Astrocyte (in vitro differentiated cells and primary cell): ENCODE measurements around the gene LGALS3. TPM values are rescaled to one million over a fixed set of nuclear protein-coding genes. Genes with fewer than 3 reads are reported as not detected.

ENCODE experiments used
- DNase-seq: peaks from one replicate; pipeline ENCODE4 v3.0.0-alpha.2; 2010; ENCODE audit warnings: low read depth
- FAIRE-seq: peaks from 2 replicates; lab custom pipeline; 2011; peaks lifted over from hg19 to GRCh38; lab: Jason Lieb, UNC
- H2AFZ ChIP-seq: 2 replicates; pipeline ENCODE4 v1.6.0; 2012; ENCODE audit warnings: low read depth, low read length, inconsistent platforms
- H3K27ac ChIP-seq: 2 replicates; pipeline ENCODE4 v1.5.1; 2011; ENCODE audit warnings: low read depth, low read length, inconsistent platforms
- H3K27me3 ChIP-seq: 2 replicates; pipeline ENCODE4 v1.6.0; 2011; ENCODE audit warnings: low read length, inconsistent platforms; ENCODE audit not compliant: insufficient read depth
- H3K36me3 ChIP-seq: 2 replicates; pipeline ENCODE4 v1.5.1; 2011; ENCODE audit warnings: low read length, inconsistent platforms; ENCODE audit not compliant: insufficient read depth
- H3K4me1 ChIP-seq: 2 replicates; pipeline ENCODE4 v1.5.1; 2011; ENCODE audit warnings: low read length, inconsistent platforms; ENCODE audit not compliant: insufficient read depth
- H3K4me2 ChIP-seq: 2 replicates; pipeline ENCODE4 v1.6.0; 2012; ENCODE audit warnings: low read length, inconsistent platforms
- H3K4me3 ChIP-seq: 2 replicates; pipeline ENCODE4 v1.5.1; 2011; ENCODE audit warnings: low read depth, mild to moderate bottlenecking, low read length, inconsistent platforms; ENCODE audit not compliant: insufficient read depth
- H3K79me2 ChIP-seq: 2 replicates; pipeline ENCODE4 v1.6.0; 2012; ENCODE audit warnings: mild to moderate bottlenecking, low read length, inconsistent platforms; ENCODE audit not compliant: insufficient read depth
- H3K9ac ChIP-seq: 2 replicates; pipeline ENCODE4 v1.6.0; 2012; ENCODE audit warnings: mild to moderate bottlenecking, low read length, inconsistent platforms
- H3K9me3 ChIP-seq: 2 replicates; pipeline ENCODE4 v1.5.1; 2012; ENCODE audit warnings: low read depth, mild to moderate bottlenecking, low read length, inconsistent platforms; ENCODE audit not compliant: insufficient read depth
- H4K20me1 ChIP-seq: 2 replicates; pipeline ENCODE4 v1.6.0; 2012; ENCODE audit warnings: low read length, inconsistent platforms; ENCODE audit not compliant: insufficient read depth
- H3K27ac Mint-ChIP-seq: one replicate; pipeline ENCODE4 v1.8.0; 2021; ENCODE audit warnings: mild to moderate bottlenecking, mixed read lengths; ENCODE audit not compliant: unreplicated experiment
- H3K27me3 Mint-ChIP-seq: one replicate; pipeline ENCODE4 v1.8.0; 2021; ENCODE audit warnings: low read depth, mixed read lengths; ENCODE audit not compliant: unreplicated experiment
- H3K36me3 Mint-ChIP-seq: one replicate; pipeline ENCODE4 v1.8.0; 2021; ENCODE audit warnings: low read depth, mixed read lengths; ENCODE audit not compliant: unreplicated experiment
- H3K4me1 Mint-ChIP-seq: one replicate; pipeline ENCODE4 v1.8.0; 2021; ENCODE audit warnings: low read depth, mixed read lengths; ENCODE audit not compliant: unreplicated experiment
- H3K4me3 Mint-ChIP-seq: one replicate; pipeline ENCODE4 v1.8.0; 2021; ENCODE audit warnings: mild to moderate bottlenecking, moderate library complexity, mixed read lengths; ENCODE audit not compliant: unreplicated experiment
- H3K9me3 Mint-ChIP-seq: one replicate; pipeline ENCODE4 v1.8.0; 2021; ENCODE audit warnings: mild to moderate bottlenecking, mixed read lengths; ENCODE audit not compliant: unreplicated experiment
- CTCF ChIP-seq: IDR thresholded peaks from 2 replicates; pipeline ENCODE4 v1.5.1; 2011; ENCODE audit warnings: low read depth, mild to moderate bottlenecking, inconsistent platforms, low read length, moderate library complexity; ENCODE audit not compliant: insufficient read depth
- EZH2 ChIP-seq: IDR thresholded peaks from 2 replicates; pipeline ENCODE4 v1.6.1; 2012; ENCODE audit warnings: mild to moderate bottlenecking, low read length, inconsistent platforms; ENCODE audit not compliant: insufficient read depth
- total RNA-seq: library from RNA; stranded (reverse); gene quantifications from 2 replicates; pipeline ENCODE4 v1.2.1, GENCODE V29; 2021

LGALS3 gene
- total RNA-seq, 1 donor from 2014 or later: 37.4 TPM

- no peak overlapping the region for H3K9ac ChIP-seq
Measured at GRCh38 chr14:55153951-55154350, 24.9 kb downstream of the LGALS3 start.

GRCh38 chr14:55157080-55157479, 28.0 kb downstream of the LGALS3 start:
- Histone ChIP-seq H3K79me2 (no peaks in the 10 kb centered on the region), H3K9me3 (no peaks in the 10 kb centered on the region), H4K20me1 (no peaks in the 10 kb centered on the region), H3K9ac (no peak overlapping the region), H3K4me2 (no peak overlapping the region), H3K4me3 (no peak overlapping the region), H3K4me1 (no peaks in the 10 kb centered on the region), H3K27me3 (no peaks in the 10 kb centered on the region), H2AFZ (no peak overlapping the region), H3K36me3 (peaks cover 6% of the 10 kb centered on the region), H3K27ac (no peak overlapping the region)
- no peak for DNase-seq
- Mint-ChIP-seq H3K36me3 (no peaks in the 10 kb centered on the region), H3K4me1 (peaks cover 3% of the 10 kb centered on the region), H3K27ac (no peak overlapping the region), H3K9me3 (no peaks in the 10 kb centered on the region), H3K4me3 (no peak overlapping the region), H3K27me3 (no peaks in the 10 kb centered on the region)
- no peak for FAIRE-seq
- TF ChIP-seq CTCF (no peak), EZH2 (no peak)

More at GRCh38 chr14:55153951-55154350, 24.9 kb downstream of the LGALS3 start:
- Histone ChIP-seq H3K36me3 (peaks cover 6% of the 10 kb centered on the region), H3K4me1 (no peaks in the 10 kb centered on the region), H3K9me3 (no peaks in the 10 kb centered on the region), H3K27ac (no peak overlapping the region), H3K79me2 (no peaks in the 10 kb centered on the region), H3K4me3 (no peak overlapping the region), H3K4me2 (no peak overlapping the region), H3K27me3 (no peaks in the 10 kb centered on the region), H2AFZ (no peak overlapping the region), H4K20me1 (no peaks in the 10 kb centered on the region)
- Mint-ChIP-seq H3K4me3 (no peak overlapping the region), H3K27ac (no peak overlapping the region), H3K9me3 (no peaks in the 10 kb centered on the region), H3K27me3 (no peaks in the 10 kb centered on the region), H3K36me3 (no peaks in the 10 kb centered on the region), H3K4me1 (peaks cover 6% of the 10 kb centered on the region)
- DNase-seq (no peak), FAIRE-seq (no peak)
- no peak for TF ChIP-seq EZH2
- no peak for TF ChIP-seq CTCF

GRCh38 chr14:55158412-55158811, 29.4 kb downstream of the LGALS3 start:
- no peak overlapping the region for H3K27ac Mint-ChIP-seq
- H3K9me3 Mint-ChIP-seq: no peaks in the 10 kb centered on the region
- Histone ChIP-seq H3K9ac (no peak overlapping the region), H3K27me3 (no peaks in the 10 kb centered on the region), H3K36me3 (peaks cover 6% of the 10 kb centered on the region), H4K20me1 (no peaks in the 10 kb centered on the region), H3K4me2 (no peak overlapping the region), H3K79me2 (no peaks in the 10 kb centered on the region), H2AFZ (no peak overlapping the region), H3K4me1 (no peaks in the 10 kb centered on the region), H3K9me3 (no peaks in the 10 kb centered on the region), H3K4me3 (no peak overlapping the region), H3K27ac (no peak overlapping the region)
- H3K36me3 Mint-ChIP-seq: no peaks in the 10 kb centered on the region
- peaks cover 3% of the 10 kb centered on the region for H3K4me1 Mint-ChIP-seq
- TF ChIP-seq CTCF (no peak), EZH2 (no peak)
- DNase-seq: no peak
- H3K27me3 Mint-ChIP-seq: no peaks in the 10 kb centered on the region
- no peak overlapping the region for H3K4me3 Mint-ChIP-seq
- no peak for FAIRE-seq
